BE2C (cell line): ENCODE results near the gene COL4A2.

Experiments
- DNase-seq: peaks from one replicate; pipeline ENCODE4 v3.0.0-alpha.2; 2020
- H3K27me3 ChIP-seq: fragments of 250-450 bp; sonication (Bioruptor Pico); 2 replicates; pipeline ENCODE4 v1.5.1; 2020; ENCODE audit warnings: mild to moderate bottlenecking
- H3K36me3 ChIP-seq: fragments of 250-450 bp; sonication (Bioruptor Pico); 2 replicates; pipeline ENCODE4 v1.5.1; 2020; ENCODE audit warnings: mild to moderate bottlenecking
- H3K4me1 ChIP-seq: fragments of 250-450 bp; sonication (Bioruptor Pico); 2 replicates; pipeline ENCODE4 v1.5.1; 2020
- H3K4me3 ChIP-seq: 2 replicates; pipeline ENCODE4 v1.5.1; 2011; ENCODE audit warnings: low read depth, low read length
- H3K9me3 ChIP-seq: fragments of 250-450 bp; sonication (Bioruptor Pico); 2 replicates; pipeline ENCODE4 v1.5.1; 2020
- TF ChIP-seq, protein P1 (sequence below): IDR thresholded peaks from 2 replicates; pipeline ENCODE4 v1.5.1; 2012; ENCODE audit warnings: mild to moderate bottlenecking, low read depth, low read length

The COL4A2 gene

DNA sequence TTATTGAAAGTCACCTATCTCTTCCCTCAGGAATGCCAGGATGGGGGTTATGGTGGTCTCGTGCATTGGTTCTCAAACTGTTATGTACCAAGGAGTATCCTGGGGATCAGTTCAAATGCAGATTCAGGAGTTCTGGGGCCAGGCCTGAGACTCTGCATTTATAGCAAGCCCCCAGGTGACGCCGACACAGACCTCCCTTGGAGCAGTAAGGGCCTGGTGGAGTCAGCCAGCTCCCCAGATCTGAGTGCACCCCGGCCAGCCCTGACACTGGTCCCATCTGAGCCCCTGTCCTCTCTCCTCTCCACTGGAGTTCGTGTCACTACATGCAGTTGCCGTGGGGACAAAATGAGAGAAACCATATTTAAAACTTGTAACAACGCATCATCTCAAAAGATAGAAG is 112.9 kb downstream of the COL4A2 start:
- Histone ChIP-seq H3K36me3 (no peaks in the 10 kb centered on the region), H3K27me3 (no peaks in the 10 kb centered on the region)

DNA sequence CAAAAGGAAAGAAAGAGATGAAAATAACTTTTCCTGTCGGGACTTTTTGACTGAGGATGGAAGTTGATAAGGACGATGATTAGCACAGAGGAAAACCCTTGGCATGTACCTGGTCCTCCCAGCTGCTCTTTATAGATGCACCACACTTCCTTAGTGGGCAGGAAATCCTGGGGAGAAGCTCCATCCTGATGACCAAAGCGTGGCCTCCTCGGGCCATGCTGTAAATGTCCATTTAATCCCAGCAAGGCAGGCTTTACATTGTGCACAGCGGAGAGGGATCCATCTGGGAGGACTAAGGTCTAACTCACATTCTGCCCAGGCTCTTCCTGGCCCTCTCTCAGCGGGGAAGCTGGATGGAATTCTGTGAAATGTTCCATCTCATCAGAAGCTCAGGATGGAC is 113.5 kb downstream of the COL4A2 start:
- Histone ChIP-seq H3K27me3 (no peaks in the 10 kb centered on the region), H3K9me3 (no peaks in the 10 kb centered on the region), H3K4me1 (no peaks in the 10 kb centered on the region), H3K4me3 (no peak overlapping the region), H3K36me3 (no peaks in the 10 kb centered on the region)
- TF ChIP-seq, protein P1, sequence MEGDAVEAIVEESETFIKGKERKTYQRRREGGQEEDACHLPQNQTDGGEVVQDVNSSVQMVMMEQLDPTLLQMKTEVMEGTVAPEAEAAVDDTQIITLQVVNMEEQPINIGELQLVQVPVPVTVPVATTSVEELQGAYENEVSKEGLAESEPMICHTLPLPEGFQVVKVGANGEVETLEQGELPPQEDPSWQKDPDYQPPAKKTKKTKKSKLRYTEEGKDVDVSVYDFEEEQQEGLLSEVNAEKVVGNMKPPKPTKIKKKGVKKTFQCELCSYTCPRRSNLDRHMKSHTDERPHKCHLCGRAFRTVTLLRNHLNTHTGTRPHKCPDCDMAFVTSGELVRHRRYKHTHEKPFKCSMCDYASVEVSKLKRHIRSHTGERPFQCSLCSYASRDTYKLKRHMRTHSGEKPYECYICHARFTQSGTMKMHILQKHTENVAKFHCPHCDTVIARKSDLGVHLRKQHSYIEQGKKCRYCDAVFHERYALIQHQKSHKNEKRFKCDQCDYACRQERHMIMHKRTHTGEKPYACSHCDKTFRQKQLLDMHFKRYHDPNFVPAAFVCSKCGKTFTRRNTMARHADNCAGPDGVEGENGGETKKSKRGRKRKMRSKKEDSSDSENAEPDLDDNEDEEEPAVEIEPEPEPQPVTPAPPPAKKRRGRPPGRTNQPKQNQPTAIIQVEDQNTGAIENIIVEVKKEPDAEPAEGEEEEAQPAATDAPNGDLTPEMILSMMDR = no peak
- no peak for DNase-seq

More for the DNA sequence above, 112.9 kb downstream of the COL4A2 start:
- no peaks in the 10 kb centered on the region for H3K4me1 ChIP-seq
- TF ChIP-seq, protein P1 = no peak
- DNase-seq = no peak
- H3K9me3 ChIP-seq = no peaks in the 10 kb centered on the region
- no peak overlapping the region for H3K4me3 ChIP-seq

- DNase-seq = no peak
- TF ChIP-seq, protein P1 = no peak
- Histone ChIP-seq H3K9me3 (no peaks in the 10 kb centered on the region), H3K27me3 (no peaks in the 10 kb centered on the region), H3K4me1 (no peaks in the 10 kb centered on the region), H3K36me3 (no peaks in the 10 kb centered on the region), H3K4me3 (no peak overlapping the region)
Observed at GRCh38 chr13:110421061-110421460, 114.0 kb downstream of the COL4A2 start.

- TF ChIP-seq, protein P1 = no peak
- DNase-seq = no peak
- Histone ChIP-seq H3K4me1 (no peaks in the 10 kb centered on the region; the same call in 1 of the 2 replicates), H3K9me3 (no peaks in the 10 kb centered on the region), H3K27me3 (no peaks in the 10 kb centered on the region), H3K36me3 (no peaks in the 10 kb centered on the region), H3K4me3 (no peak overlapping the region)
Observed at GRCh38 chr13:110421696-110422385, 114.8 kb downstream of the COL4A2 start.

DNA sequence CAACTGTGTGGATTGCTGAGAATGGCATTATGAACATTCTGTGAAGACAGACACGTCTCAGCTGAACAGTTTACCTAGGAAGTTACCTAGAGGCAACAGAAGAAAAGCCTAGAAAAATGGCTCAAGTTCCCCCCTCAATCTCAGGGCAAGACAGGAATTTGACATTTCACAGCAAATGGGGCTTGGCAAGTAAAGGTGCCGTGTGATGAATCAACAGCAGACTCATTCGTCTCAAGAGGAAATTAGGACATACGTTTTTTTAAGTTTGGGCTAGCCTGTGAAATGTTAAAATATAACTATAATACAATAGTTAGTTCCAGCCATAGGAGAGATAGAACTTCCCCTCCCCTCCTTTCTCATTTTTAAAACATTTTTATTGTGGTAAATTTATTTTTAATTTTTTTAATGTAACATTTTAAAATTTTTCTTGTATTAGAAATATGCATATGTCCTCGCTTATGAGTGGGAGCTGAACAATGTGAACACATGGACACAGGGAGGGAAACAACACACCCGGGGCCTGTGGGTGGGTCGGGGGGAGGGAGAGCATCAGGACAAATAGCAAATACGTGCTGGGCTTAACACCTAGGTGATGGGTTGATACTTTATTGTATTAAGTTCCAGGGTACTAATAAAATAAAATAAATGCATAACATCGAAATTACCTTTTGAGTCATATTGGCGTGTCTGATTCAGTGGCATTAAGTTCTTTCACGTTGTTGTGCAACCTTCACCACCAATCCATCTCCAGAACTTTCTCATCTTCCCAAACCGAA is 116.0 kb downstream of the COL4A2 start:
- no peak for DNase-seq
- Histone ChIP-seq H3K4me1 (no peaks in the 10 kb centered on the region; the same call in 1 of the 2 replicates), H3K36me3 (no peaks in the 10 kb centered on the region), H3K27me3 (no peaks in the 10 kb centered on the region), H3K4me3 (no peak overlapping the region), H3K9me3 (no peaks in the 10 kb centered on the region)
- TF ChIP-seq, protein P1 = no peak
